GM23338 (cell line): Measurements from ENCODE around the gene KCNH8. TPM values are rescaled to one million over a fixed set of nuclear protein-coding genes. Genes with fewer than 3 reads are reported as not detected.
A peak's percentile ranks its signal among the peaks of the same experiment; 100 is the strongest.

Source experiments
- ATAC-seq: fragments of 200-7000 bp; cut with Tn5 transposase; 3 replicates; pipeline ENCODE4 v1.9.1; 2020
- DNase-seq: peaks from one replicate; pipeline ENCODE4 v3.0.0-alpha.2; 2015; ENCODE audit warnings: low spot score
- H2AFZ ChIP-seq: fragments of 200-600 bp; sonication (generic); 2 replicates; pipeline ENCODE4 v1.8.0; 2016; ENCODE audit warnings: antibody characterized with exemption, mild to moderate bottlenecking, moderate library complexity
- H3F3A ChIP-seq: fragments of 200-600 bp; sonication (generic); replicated peaks from 2 replicates; pipeline ENCODE4 v1.8.0; 2017; ENCODE audit warnings: antibody characterized with exemption, mixed run types, low read depth
- H3K27ac ChIP-seq: fragments of 200-600 bp; sonication (generic); 2 replicates; pipeline ENCODE4 v1.6.1; 2016; ENCODE audit warnings: low read depth
- H3K27me3 ChIP-seq: fragments of 200-600 bp; sonication (generic); 2 replicates; pipeline ENCODE4 v1.8.0; 2016; ENCODE audit warnings: mild to moderate bottlenecking, mixed run types, moderate library complexity; ENCODE audit not compliant: insufficient read depth
- H3K36me3 ChIP-seq: fragments of 200-600 bp; sonication (generic); 2 replicates; pipeline ENCODE4 v1.8.0; 2016; ENCODE audit warnings: mild to moderate bottlenecking; ENCODE audit not compliant: insufficient read depth
- H3K4me1 ChIP-seq: fragments of 200-600 bp; sonication (generic); 2 replicates; pipeline ENCODE4 v1.8.0; 2016; ENCODE audit warnings: mild to moderate bottlenecking, moderate library complexity; ENCODE audit not compliant: insufficient read depth
- H3K4me2 ChIP-seq: fragments of 200-600 bp; sonication (generic); 2 replicates; pipeline ENCODE4 v1.7.1; 2017; ENCODE audit warnings: mixed run types
- H3K4me3 ChIP-seq: fragments of 200-600 bp; sonication (generic); 2 replicates; pipeline ENCODE4 v1.6.1; 2016; ENCODE audit warnings: mixed run types
- H3K79me2 ChIP-seq: fragments of 200-600 bp; sonication (generic); replicated peaks from 2 replicates; pipeline ENCODE4 v1.8.0; 2017; ENCODE audit warnings: mild to moderate bottlenecking; ENCODE audit not compliant: insufficient read depth
- H3K9me2 ChIP-seq: fragments of 200-600 bp; sonication (generic); 2 replicates; pipeline ENCODE4 v1.8.0; 2017; ENCODE audit not compliant: insufficient read depth
- H4K20me1 ChIP-seq: fragments of 200-600 bp; sonication (generic); replicated peaks from 2 replicates; pipeline ENCODE4 v1.8.0; 2017; ENCODE audit warnings: mild to moderate bottlenecking; ENCODE audit not compliant: insufficient read depth
- H3K27ac Mint-ChIP-seq: 2 replicates; pipeline ENCODE4 v1.8.0; 2020; ENCODE audit warnings: inconsistent platforms, mild to moderate bottlenecking, moderate library complexity, mixed read lengths
- H3K27me3 Mint-ChIP-seq: 3 replicates; pipeline ENCODE4 v1.8.0; 2022; ENCODE audit warnings: low read depth, mild to moderate bottlenecking, moderate library complexity, mixed read lengths, inconsistent platforms; ENCODE audit not compliant: insufficient read depth, poor library complexity
- H3K36me3 Mint-ChIP-seq: 3 replicates; pipeline ENCODE4 v1.8.0; 2021; ENCODE audit warnings: low read depth, mild to moderate bottlenecking, inconsistent platforms, moderate library complexity, mixed read lengths
- H3K4me1 Mint-ChIP-seq: 3 replicates; pipeline ENCODE4 v1.8.0; 2020; ENCODE audit warnings: mild to moderate bottlenecking, inconsistent platforms, mixed read lengths
- H3K4me3 Mint-ChIP-seq: 3 replicates; pipeline ENCODE4 v1.8.0; 2021; ENCODE audit warnings: moderate library complexity, mild to moderate bottlenecking, inconsistent platforms, mixed read lengths
- H3K9me3 Mint-ChIP-seq: 3 replicates; pipeline ENCODE4 v1.8.0; 2020; ENCODE audit warnings: moderate library complexity, mild to moderate bottlenecking, inconsistent platforms, mixed read lengths
- CREB1 ChIP-seq: fragments of 250-450 bp; sonication (Bioruptor Pico); IDR thresholded peaks from 2 replicates; pipeline ENCODE4 v1.5.0; 2020; ENCODE audit warnings: low read depth, mild to moderate bottlenecking, moderate library complexity
- ETS1 ChIP-seq: IDR thresholded peaks from 2 replicates; pipeline ENCODE4 v1.6.1; 2016; ENCODE audit warnings: antibody characterized with exemption
- EZH2 ChIP-seq: fragments of 200-600 bp; sonication (generic); IDR thresholded peaks from one replicate; pipeline ENCODE4 v1.8.0; 2017; ENCODE audit warnings: antibody characterized with exemption, mild to moderate bottlenecking, low read depth; ENCODE audit not compliant: unreplicated experiment
- POLR2AphosphoS5 ChIP-seq: IDR thresholded peaks from 2 replicates; pipeline ENCODE4 v1.6.1; 2016; ENCODE audit warnings: antibody characterized with exemption, low read depth
- REST ChIP-seq: IDR thresholded peaks from one replicate; pipeline ENCODE4 v1.6.1; 2018; ENCODE audit warnings: antibody characterized with exemption; ENCODE audit not compliant: unreplicated experiment
- ZNF114 ChIP-seq: fragments of 250-450 bp; sonication (Bioruptor Pico); IDR thresholded peaks from 2 replicates; pipeline ENCODE4 v1.5.0; 2020; ENCODE audit warnings: mild to moderate bottlenecking, moderate library complexity
- polyA plus RNA-seq: library from polyadenylated mRNA; unstranded; fragments of >200 nt; fragmentation: Nextera tagmentation; extraction: Ambion mirVana; gene quantifications from 2 replicates; pipeline ENCODE4 v1.2.1, GENCODE V29; 2016
- total RNA-seq: library from RNA; depleted of rRNA; stranded (reverse); fragments of >200 nt; shearing (Covaris generic); gene quantifications from 2 replicates; pipeline ENCODE4 v1.2.3, GENCODE V29; 2014
- TF ChIP-seq, protein P1 (sequence below), 2 experiments: fragments of 200-600 bp in 1 of 2; sonication (generic) in 1 of 2; conservative IDR thresholded peaks; 2 replicates each; pipeline versions ENCODE4 v1.5.1 to v1.6.1; 2016 to 2017; ENCODE audit warnings: antibody characterized with exemption in 2 of 2, low read depth in 2 of 2, mild to moderate bottlenecking in 2 of 2, moderate library complexity in 1 of 2
- TF ChIP-seq, protein P2 (sequence below): fragments of 250-450 bp; sonication (Bioruptor Pico); IDR thresholded peaks from 2 replicates; pipeline ENCODE4 v1.5.0; 2020; ENCODE audit warnings: mild to moderate bottlenecking, moderate library complexity

The KCNH8 gene
- total and polyA plus RNA-seq, 2 experiments from 2014 or later, result 1.3 to 3.4 TPM

DNA sequence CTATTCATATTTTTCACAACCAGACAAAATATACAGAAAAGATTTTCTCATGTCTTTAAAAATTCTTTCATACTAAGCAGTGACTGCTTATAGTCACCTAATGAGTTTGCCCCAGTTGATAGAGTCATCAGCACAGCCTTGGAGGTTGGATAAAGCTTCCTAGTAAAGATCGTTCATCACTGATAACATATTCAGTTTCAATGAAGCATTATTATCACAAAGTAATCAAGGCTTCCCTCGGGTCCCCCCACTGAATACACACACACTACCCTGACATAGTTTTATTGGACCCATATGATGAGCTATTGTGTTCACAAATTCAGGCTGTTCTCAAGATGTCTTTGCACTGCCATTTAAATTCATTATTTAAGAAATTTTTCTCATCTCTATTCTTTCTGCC, 297.8 kb downstream of the KCNH8 start (continued):
- TF ChIP-seq, protein P1, sequence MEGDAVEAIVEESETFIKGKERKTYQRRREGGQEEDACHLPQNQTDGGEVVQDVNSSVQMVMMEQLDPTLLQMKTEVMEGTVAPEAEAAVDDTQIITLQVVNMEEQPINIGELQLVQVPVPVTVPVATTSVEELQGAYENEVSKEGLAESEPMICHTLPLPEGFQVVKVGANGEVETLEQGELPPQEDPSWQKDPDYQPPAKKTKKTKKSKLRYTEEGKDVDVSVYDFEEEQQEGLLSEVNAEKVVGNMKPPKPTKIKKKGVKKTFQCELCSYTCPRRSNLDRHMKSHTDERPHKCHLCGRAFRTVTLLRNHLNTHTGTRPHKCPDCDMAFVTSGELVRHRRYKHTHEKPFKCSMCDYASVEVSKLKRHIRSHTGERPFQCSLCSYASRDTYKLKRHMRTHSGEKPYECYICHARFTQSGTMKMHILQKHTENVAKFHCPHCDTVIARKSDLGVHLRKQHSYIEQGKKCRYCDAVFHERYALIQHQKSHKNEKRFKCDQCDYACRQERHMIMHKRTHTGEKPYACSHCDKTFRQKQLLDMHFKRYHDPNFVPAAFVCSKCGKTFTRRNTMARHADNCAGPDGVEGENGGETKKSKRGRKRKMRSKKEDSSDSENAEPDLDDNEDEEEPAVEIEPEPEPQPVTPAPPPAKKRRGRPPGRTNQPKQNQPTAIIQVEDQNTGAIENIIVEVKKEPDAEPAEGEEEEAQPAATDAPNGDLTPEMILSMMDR (conservative IDR thresholded peaks at IDR 0.05; ENCODE audit: low read depth in 2 of 2), result no peak
- no peak for TF ChIP-seq ZNF114 (CRISPR knock-in tag)

DNA sequence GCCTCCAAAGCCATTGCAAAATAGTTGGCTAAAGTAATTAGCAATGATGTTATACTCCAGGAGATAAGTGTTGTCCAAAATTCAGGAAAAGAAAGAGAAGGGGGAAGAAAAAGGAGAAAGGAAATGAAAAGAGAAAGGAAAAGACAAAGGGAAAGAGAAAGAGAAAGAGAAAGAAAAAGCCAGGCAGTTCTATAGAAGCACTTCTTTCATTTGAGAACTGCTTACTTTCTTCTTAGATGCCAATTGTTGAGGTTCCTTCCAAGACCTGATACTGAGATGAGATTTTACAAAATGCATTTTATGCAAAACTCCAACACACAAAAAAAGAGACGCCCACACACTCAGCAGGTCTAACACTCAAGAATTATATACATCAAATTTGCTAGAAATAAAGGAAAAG, 298.4 kb downstream of the KCNH8 start:
- DNase-seq (no peak), ATAC-seq (no peak)
- H3K27me3 Mint-ChIP-seq, result peaks cover 2% of the 10 kb centered on the region
- H3K36me3 ChIP-seq, result no peaks in the 10 kb centered on the region
- H3K4me1 ChIP-seq, result 0 out of 2 replicates have a peak, but pooled peaks cover 5% of the 10 kb centered on the region
- H4K20me1 ChIP-seq, result no peaks in the 10 kb centered on the region
- H2AFZ ChIP-seq, result no peak overlapping the region
- H3K27me3 ChIP-seq, result no peaks in the 10 kb centered on the region
- H3K4me1 Mint-ChIP-seq, result peaks cover 6% of the 10 kb centered on the region; the same call in 2 of the 3 replicates
- H3K36me3 Mint-ChIP-seq, result no peaks in the 10 kb centered on the region
- peak overlapping the region; percentile 30; the same call in 1 of the 2 replicates for H3K27ac Mint-ChIP-seq
- no peak overlapping the region for H3K4me3 Mint-ChIP-seq
- no peaks in the 10 kb centered on the region for H3K9me3 Mint-ChIP-seq
- H3K9me2 ChIP-seq, result no peaks in the 10 kb centered on the region
- H3K4me3 ChIP-seq, result no peak overlapping the region
- no peak overlapping the region for H3K27ac ChIP-seq
- no peaks in the 10 kb centered on the region for H3F3A ChIP-seq
- TF ChIP-seq EZH2 (no peak), POLR2AphosphoS5 (no peak), ETS1 (no peak), CREB1 (CRISPR knock-in tag) (no peak), REST (no peak), ZNF114 (CRISPR knock-in tag) (no peak)
- TF ChIP-seq, protein P2, sequence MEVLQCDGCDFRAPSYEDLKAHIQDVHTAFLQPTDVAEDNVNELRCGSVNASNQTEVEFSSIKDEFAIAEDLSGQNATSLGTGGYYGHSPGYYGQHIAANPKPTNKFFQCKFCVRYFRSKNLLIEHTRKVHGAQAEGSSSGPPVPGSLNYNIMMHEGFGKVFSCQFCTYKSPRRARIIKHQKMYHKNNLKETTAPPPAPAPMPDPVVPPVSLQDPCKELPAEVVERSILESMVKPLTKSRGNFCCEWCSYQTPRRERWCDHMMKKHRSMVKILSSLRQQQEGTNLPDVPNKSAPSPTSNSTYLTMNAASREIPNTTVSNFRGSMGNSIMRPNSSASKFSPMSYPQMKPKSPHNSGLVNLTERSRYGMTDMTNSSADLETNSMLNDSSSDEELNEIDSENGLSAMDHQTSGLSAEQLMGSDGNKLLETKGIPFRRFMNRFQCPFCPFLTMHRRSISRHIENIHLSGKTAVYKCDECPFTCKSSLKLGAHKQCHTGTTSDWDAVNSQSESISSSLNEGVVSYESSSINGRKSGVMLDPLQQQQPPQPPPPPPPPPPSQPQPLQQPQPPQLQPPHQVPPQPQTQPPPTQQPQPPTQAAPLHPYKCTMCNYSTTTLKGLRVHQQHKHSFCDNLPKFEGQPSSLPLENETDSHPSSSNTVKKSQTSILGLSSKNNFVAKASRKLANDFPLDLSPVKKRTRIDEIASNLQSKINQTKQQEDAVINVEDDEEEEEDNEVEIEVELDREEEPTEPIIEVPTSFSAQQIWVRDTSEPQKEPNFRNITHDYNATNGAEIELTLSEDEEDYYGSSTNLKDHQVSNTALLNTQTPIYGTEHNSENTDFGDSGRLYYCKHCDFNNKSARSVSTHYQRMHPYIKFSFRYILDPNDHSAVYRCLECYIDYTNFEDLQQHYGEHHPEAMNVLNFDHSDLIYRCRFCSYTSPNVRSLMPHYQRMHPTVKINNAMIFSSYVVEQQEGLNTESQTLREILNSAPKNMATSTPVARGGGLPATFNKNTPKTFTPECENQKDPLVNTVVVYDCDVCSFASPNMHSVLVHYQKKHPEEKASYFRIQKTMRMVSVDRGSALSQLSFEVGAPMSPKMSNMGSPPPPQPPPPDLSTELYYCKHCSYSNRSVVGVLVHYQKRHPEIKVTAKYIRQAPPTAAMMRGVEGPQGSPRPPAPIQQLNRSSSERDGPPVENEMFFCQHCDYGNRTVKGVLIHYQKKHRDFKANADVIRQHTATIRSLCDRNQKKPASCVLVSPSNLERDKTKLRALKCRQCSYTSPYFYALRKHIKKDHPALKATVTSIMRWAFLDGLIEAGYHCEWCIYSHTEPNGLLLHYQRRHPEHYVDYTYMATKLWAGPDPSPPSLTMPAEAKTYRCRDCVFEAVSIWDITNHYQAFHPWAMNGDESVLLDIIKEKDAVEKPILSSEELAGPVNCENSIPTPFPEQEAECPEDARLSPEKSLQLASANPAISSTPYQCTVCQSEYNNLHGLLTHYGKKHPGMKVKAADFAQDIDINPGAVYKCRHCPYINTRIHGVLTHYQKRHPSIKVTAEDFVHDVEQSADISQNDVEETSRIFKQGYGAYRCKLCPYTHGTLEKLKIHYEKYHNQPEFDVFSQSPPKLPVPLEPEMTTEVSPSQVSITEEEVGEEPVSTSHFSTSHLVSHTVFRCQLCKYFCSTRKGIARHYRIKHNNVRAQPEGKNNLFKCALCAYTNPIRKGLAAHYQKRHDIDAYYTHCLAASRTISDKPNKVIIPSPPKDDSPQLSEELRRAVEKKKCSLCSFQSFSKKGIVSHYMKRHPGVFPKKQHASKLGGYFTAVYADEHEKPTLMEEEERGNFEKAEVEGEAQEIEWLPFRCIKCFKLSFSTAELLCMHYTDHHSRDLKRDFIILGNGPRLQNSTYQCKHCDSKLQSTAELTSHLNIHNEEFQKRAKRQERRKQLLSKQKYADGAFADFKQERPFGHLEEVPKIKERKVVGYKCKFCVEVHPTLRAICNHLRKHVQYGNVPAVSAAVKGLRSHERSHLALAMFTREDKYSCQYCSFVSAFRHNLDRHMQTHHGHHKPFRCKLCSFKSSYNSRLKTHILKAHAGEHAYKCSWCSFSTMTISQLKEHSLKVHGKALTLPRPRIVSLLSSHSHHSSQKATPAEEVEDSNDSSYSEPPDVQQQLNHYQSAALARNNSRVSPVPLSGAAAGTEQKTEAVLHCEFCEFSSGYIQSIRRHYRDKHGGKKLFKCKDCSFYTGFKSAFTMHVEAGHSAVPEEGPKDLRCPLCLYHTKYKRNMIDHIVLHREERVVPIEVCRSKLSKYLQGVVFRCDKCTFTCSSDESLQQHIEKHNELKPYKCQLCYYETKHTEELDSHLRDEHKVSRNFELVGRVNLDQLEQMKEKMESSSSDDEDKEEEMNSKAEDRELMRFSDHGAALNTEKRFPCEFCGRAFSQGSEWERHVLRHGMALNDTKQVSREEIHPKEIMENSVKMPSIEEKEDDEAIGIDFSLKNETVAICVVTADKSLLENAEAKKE (CRISPR knock-in tag), result no peak
- H3K4me2 ChIP-seq, result no peak overlapping the region
- no peaks in the 10 kb centered on the region for H3K79me2 ChIP-seq
